Measurements from ENCODE around the gene ZNRF1.

DNA sequence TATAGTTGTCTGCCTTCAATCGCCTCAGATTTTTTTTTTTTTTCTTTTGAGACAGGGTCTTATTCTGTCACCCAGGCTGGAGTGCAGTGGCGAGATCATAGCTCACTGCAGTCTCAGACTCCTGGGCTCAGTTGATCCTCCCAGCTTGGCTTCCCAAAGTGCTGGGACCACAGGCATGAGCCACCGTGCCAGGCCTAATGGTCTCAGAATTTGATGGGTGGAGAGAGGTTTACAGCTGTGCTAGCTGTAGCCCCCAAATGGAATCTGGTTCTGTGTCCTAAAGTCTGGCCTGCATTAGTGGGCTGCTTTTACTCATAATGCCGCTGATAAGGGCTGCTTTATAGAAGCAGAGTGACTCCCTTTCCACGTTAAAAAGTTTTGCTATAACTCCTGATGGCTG, 5.1 kb downstream of the ZNRF1 start:
- TF ChIP-seq, protein P1, sequence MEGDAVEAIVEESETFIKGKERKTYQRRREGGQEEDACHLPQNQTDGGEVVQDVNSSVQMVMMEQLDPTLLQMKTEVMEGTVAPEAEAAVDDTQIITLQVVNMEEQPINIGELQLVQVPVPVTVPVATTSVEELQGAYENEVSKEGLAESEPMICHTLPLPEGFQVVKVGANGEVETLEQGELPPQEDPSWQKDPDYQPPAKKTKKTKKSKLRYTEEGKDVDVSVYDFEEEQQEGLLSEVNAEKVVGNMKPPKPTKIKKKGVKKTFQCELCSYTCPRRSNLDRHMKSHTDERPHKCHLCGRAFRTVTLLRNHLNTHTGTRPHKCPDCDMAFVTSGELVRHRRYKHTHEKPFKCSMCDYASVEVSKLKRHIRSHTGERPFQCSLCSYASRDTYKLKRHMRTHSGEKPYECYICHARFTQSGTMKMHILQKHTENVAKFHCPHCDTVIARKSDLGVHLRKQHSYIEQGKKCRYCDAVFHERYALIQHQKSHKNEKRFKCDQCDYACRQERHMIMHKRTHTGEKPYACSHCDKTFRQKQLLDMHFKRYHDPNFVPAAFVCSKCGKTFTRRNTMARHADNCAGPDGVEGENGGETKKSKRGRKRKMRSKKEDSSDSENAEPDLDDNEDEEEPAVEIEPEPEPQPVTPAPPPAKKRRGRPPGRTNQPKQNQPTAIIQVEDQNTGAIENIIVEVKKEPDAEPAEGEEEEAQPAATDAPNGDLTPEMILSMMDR (IDR thresholded peaks at IDR 0.05; ENCODE audit: low read depth, low read length) = no peak
- TF ChIP-seq POLR2A (IDR thresholded peaks at IDR 0.05; ENCODE audit: extremely low read depth, insufficient read length) (no peak), MYC (IDR thresholded peaks at IDR 0.05; ENCODE audit: low read depth, low read length) (no peak)
- TF ChIP-seq, protein P2, sequence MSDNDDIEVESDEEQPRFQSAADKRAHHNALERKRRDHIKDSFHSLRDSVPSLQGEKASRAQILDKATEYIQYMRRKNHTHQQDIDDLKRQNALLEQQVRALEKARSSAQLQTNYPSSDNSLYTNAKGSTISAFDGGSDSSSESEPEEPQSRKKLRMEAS (IDR thresholded peaks at IDR 0.05; ENCODE audit: low read depth, low read length) = no peak
